GF-D8 (cell line): ENCODE data around the gene CMAS.
"Not testable (repeated sequence)": the region's sequence is repeated elsewhere in the genome, so short reads cannot be mapped to it uniquely, and the experiment has no call there.

ENCODE experiments used
- DNase-seq: peaks from one replicate; lab custom pipeline; 2025; lab: John Stamatoyannopoulos, UW

Gene CMAS

GRCh38 chr12:22046090-22046967 lies at the start of gene CMAS:
Gene CMAS, plus strand, starts transcription at chr12:22046218. Its CDS starts 86 bp downstream, at chr12:22046304.
- no peak for DNase-seq

GRCh38 chr12:21998295-21998694 lies 47.7 kb upstream of the CMAS start:
- no peak for DNase-seq

GRCh38 chr12:21998782-21999181 lies 47.2 kb upstream of the CMAS start:
- DNase-seq = no peak

GRCh38 chr12:22002430-22002829 lies 43.6 kb upstream of the CMAS start:
- DNase-seq = no peak

DNA sequence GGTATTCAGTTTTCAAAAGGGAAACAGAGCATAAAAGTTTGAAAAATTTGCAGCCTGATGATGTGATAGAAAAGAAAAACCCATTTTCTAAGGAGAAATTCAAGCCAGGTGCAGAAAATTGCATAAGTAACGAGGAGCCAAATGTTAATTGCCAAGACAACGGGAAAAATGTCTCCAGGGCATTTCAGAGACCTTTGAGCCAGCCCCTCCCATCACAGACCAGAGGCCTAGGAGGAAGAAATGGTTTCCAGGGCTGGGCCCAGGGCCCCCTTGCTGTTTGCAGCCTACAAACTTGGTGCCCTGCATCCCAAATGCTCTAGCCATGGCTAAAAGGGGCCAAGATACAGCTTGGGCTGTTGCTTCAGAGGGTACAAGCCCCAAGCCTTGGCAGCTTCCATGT lies 38.2 kb upstream of the CMAS start:
- DNase-seq = not testable (repeated sequence)

DNA sequence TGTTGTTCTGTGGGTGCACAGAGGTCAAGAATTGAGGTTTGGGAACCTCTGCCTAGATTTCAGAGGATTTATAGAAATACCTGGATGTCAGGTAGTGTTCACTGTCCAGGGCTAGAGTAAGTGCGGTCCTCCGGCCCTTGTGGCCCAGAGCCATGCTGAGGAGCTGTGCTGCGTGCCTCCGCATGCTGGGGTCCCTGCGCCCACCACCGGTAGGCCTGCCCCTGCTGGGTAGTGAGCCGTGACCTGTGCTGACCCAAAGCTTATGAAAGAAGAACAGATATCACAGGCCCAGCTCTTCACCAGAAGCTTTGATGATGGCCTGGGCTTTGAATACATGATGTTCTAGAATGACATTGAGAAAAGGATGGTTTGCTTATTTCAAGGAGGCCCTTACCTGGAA lies 37.8 kb upstream of the CMAS start:
- DNase-seq = no peak

- DNase-seq = no peak
Measured at GRCh38 chr12:22014041-22014782, 31.8 kb upstream of the CMAS start.

GRCh38 chr12:22014783-22015144 lies 31.3 kb upstream of the CMAS start:
- no peak for DNase-seq

DNA sequence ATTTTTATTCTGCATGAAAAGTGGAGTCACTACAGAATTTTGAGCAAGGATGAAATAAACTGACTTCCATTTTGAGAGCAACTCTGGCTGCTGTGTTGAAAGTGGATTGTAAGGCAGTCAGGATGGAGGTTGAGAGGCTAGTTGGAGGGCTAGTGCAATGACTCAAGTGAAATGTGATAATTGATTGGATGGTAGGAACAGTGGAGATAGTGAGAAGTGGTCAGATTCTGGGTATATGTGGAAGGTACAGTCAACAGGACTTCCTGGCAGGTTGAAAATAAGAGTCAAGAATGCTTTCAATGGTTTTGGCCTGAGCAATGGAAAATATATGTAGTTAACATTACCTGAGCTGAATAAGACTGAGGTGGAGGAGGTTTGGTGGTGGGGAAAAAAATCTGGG lies 29.0 kb upstream of the CMAS start:
- no peak for DNase-seq

DNA sequence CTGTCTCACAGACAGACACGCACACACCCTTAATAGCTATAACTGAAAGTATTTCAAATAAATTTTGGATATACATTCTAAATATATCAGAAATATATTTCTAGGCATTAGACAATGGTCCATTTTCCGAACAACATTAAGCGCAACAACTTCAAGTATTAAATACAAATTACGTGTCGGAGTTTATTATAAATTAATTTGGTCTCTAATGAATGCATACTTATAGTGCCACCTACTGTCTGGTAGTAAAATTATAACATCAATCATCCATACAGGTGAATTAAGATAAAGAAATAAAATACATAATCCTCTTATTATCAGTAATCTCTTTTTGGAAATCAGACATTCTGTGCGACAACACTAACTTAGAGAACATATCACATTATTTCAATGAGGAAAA lies 27.2 kb upstream of the CMAS start:
- no peak for DNase-seq

DNA sequence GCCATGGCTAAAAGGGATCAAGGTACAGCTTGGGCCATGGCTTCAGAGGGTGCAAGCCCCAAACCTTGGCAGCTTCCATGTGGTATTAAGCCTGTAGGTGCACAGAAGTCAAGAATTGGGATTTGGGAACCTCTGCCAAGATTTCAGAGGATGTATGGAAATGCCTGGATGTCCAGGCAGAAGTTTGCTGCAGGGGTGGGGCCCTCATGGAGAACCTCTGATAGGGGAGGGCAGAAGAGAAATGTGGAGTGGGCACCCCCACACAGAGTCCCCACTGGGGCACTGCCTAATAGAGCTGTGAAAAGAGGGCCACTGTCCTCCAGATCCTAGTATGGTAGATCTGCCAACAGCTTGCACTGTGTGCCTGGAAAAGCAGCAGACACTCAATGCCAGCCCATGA lies 22.5 kb upstream of the CMAS start:
- not testable (repeated sequence) for DNase-seq

DNA sequence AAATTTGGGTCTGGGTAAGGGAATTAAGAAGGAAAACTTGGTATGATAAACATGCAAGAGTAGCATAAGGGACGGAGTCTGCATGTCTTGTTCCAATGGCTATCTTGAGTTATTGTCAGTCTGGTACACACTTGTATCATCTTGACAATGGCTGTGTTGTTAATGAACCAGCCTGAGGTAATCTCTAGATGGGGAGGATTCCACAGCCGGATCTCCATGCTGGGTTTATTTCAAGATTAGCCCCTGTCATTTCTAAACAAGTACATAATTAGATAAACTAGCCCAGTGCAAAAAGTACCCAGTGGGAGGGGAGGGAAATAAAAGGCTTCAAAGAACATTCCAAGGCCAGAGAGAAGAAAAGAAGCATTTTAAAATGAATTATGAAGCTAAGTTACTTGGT lies 16.5 kb upstream of the CMAS start:
- DNase-seq = no peak

GRCh38 chr12:22029991-22030390 lies 16.0 kb upstream of the CMAS start:
- DNase-seq = no peak

DNA sequence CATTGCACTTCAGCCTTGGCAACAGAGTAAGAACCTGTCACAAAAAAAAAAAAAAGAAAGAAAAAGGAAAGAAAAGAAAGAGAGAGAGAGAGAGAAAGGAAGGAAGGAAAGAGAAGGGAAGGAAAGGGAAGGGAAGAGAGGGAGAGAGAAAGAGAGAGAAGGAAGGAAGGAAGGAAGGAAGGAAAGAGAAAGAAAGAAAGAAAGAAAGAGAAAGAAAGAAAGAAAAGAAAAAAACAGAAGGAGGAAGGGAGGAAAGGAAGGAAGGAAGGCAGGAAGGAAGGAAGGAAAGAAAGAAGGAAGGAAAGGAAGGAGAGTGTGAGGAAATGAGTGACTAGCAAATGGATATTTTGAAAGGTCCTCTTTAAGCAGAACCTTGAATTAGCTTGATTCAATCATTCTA lies 13.3 kb upstream of the CMAS start:
- no peak for DNase-seq

- no peak for DNase-seq
Measured at GRCh38 chr12:22034709-22035506, 11.1 kb upstream of the CMAS start.

DNA sequence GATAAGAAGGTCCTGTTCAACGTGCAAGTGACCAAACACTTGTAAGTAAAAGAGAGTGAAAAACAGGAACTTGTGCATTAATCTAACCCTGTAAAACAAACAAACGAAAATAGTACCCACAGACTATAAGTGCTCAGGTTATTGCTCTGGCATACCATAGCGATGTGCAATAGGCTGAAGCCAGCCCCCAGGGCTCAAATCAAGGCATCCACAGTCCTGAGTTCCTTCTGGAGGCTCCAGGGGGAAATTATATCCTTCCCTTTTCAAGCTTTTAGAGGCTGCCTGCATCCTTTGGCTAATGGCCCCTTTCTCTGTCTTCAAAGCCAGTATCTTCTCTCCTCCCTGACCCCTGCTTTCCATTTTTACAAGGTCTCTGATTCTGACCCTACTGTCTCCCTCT lies 8.1 kb upstream of the CMAS start:
- DNase-seq = no peak

DNA sequence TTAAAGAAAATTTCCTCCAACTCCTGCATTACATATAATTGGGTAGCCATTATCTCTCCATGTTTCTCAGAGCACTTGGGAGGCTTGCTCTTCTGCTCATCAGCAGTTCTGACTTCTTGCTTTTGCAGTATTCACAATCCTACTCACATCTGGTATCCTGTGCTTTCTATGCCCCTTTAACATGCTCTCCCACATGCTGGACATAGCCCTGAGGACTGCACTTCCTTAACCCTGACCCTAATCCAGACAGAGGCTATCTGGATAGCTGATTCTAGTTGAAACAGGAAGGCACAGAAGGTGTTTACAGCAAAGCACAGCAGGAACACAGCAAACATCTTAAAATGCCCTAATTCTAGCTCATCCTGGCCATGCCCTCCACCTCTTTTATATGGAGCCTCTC lies 7.3 kb upstream of the CMAS start:
- DNase-seq = no peak

DNA sequence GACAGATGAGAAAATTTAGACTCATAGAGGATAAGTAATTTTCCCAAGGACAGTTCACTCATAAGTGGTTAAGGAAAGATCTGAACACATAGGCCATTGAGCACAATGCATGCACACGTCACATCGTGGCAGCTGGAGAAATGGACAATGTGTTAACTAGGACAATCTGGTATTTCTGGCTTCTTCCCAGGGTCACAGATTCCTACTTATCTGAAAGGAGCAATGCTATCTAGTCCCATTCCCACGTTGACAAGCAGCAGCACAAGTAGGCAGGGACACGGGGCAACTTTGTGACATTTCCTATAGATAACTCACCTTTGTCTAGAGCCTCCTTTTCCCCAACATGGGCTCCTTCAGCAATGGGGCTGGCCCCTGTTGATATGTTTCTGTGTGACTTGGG lies 6.7 kb upstream of the CMAS start:
- DNase-seq = no peak

- DNase-seq = no peak
Measured at GRCh38 chr12:22042976-22043669, 2.9 kb upstream of the CMAS start.

- no peak for DNase-seq
Measured at GRCh38 chr12:22043943-22044342, 2.1 kb upstream of the CMAS start.

GRCh38 chr12:22044391-22044790 lies 1.6 kb upstream of the CMAS start:
- DNase-seq = no peak

- no peak for DNase-seq
Measured at GRCh38 chr12:22046968-22047390, 961 bp downstream of the CMAS start.
